M059J (cell line): ENCODE data around the gene OR52M1. TPM values are rescaled to one million over a fixed set of nuclear protein-coding genes. Genes with fewer than 3 reads are reported as not detected.

Experiments
- DNase-seq: peaks from one replicate; pipeline ENCODE4 v3.0.0-alpha.2; 2012; ENCODE audit warnings: low read depth
- total RNA-seq: library from RNA; depleted of rRNA; stranded (reverse); fragments of >200 nt; shearing (Covaris generic); gene quantifications from 2 replicates; pipeline ENCODE4 v1.2.3, GENCODE V29; 2014; rRNA removed

OR52M1 gene
- total RNA-seq, 1 experiment from 2014 or later, result not detected

DNA sequence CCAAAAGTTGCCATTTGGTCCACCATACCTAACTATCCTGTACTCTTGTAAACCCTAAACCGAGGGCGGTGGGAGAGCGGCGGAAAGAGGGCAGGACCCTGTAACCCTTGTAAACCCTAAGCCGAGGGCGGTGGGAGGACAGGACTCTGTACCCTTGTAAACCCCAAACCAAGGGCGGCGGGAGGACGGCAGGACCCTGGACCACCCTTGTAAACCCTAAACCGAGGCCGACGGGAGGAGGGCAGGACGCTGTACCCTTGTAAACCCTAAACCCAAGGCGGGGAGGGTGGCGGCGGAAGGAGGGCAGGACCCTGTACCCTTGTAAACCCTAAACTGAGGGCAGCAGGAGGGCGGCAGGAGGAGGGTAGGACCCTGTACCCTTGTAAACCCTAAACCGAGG lies 24.1 kb downstream of the OR52M1 start:
- no peak for DNase-seq

DNA sequence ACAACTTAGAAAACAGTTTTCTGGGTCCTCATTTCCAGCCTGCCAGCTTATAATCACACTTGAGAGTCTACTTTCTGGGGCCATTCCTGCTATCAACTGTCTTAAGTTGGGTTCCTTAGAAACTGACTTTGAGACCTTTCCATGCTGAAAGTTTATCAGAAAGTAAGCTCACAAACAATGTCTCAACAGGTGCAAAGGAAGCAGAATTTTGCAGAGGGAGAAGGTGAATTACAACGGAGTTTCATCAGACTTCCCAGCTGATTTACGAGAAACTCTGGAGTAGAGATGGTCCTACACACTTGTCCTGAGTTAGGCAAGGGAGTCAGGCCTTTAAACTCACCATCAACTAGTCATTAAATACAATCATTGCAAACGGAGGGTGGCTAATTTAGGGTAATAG lies 31.9 kb downstream of the OR52M1 start:
- DNase-seq, result no peak

GRCh38 chr11:4577761-4578160 lies 32.8 kb downstream of the OR52M1 start:
- DNase-seq, result no peak

GRCh38 chr11:4578624-4579023 lies 33.6 kb downstream of the OR52M1 start:
- no peak for DNase-seq

GRCh38 chr11:4580124-4580523 lies 35.1 kb downstream of the OR52M1 start:
- no peak for DNase-seq

GRCh38 chr11:4581443-4581842 lies 36.5 kb downstream of the OR52M1 start, which contains the start of gene OR52I2:
OR52I2 (plus strand) TSS chr11:4581743.
- no peak for DNase-seq

- DNase-seq, result no peak
These were observed 44.0 kb downstream of the OR52M1 start for GRCh38 chr11:4589017-4589416.

- DNase-seq, result no peak
These were observed 48.7 kb downstream of the OR52M1 start, which contains the start of gene OR52I1 for GRCh38 chr11:4593739-4594138. OR52I1 (plus strand) TSS chr11:4594039; CDS start chr11:4594039, 0 bp downstream.

Other genes with a start within 250 kb of the OR52M1 start
- gene OR52B4, start 176.8 kb upstream of the OR52M1 start, total RNA-seq, result not detected in 2 replicates
- gene TRIM21, start 151.5 kb upstream of the OR52M1 start, total RNA-seq, result 38.4 and 52.9 TPM in 2 replicates
- gene OR52K2, start 95.9 kb upstream of the OR52M1 start, total RNA-seq, result not detected in 2 replicates
- gene OR52K1, start 62.5 kb upstream of the OR52M1 start, total RNA-seq, result not detected in 2 replicates
- not detected in 2 replicates for gene OR52I2, start 36.6 kb downstream of the OR52M1 start, total RNA-seq
- not detected in 2 replicates for gene OR52I1, start 48.8 kb downstream of the OR52M1 start, total RNA-seq
- gene TRIM68, start 63.0 kb downstream of the OR52M1 start, total RNA-seq, result 15.3 and 16.3 TPM in 2 replicates
- not detected in 2 replicates for gene OR51D1, start 92.3 kb downstream of the OR52M1 start, total RNA-seq
- not detected in 2 replicates for gene OR51E1, start 98.8 kb downstream of the OR52M1 start, total RNA-seq
- not detected in 2 replicates for gene OR51E2, start 152.7 kb downstream of the OR52M1 start, total RNA-seq
- gene MMP26, start 159.6 kb downstream of the OR52M1 start, total RNA-seq, result not detected in 2 replicates
- gene OR51F1, start 224.7 kb downstream of the OR52M1 start, total RNA-seq, result not detected in 2 replicates